ENCODE data around the gene SMTN.
A peak's percentile ranks its signal among the peaks of the same experiment; 100 is the strongest.

Gene SMTN

DNA sequence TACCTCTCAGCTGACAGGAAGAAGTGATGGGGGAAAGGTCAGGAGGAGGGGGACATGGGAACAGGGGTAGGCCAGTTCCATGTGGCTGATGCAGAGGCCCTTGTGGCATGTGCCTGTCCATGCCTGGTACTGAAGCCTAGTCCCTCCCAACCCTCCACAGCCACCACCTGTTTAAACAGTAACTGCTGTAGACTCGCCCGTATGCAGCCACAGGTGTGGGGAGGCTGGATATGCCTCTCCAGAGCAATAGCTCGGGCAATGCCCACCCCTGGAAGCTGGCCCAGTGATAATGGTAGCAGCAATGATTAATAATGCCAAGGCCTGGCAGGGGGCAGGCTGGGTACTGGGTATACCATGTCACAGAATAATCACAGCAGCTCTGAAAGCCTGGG is 2.3 kb downstream of the SMTN start:
- DNase-seq (ENCODE audit: low read depth): no peak
- TF ChIP-seq, protein P1, sequence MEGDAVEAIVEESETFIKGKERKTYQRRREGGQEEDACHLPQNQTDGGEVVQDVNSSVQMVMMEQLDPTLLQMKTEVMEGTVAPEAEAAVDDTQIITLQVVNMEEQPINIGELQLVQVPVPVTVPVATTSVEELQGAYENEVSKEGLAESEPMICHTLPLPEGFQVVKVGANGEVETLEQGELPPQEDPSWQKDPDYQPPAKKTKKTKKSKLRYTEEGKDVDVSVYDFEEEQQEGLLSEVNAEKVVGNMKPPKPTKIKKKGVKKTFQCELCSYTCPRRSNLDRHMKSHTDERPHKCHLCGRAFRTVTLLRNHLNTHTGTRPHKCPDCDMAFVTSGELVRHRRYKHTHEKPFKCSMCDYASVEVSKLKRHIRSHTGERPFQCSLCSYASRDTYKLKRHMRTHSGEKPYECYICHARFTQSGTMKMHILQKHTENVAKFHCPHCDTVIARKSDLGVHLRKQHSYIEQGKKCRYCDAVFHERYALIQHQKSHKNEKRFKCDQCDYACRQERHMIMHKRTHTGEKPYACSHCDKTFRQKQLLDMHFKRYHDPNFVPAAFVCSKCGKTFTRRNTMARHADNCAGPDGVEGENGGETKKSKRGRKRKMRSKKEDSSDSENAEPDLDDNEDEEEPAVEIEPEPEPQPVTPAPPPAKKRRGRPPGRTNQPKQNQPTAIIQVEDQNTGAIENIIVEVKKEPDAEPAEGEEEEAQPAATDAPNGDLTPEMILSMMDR (conservative IDR thresholded peaks at IDR 0.05; ENCODE audit: low read length): no peak
- H3K4me3 ChIP-seq (ENCODE audit: low read length): peak overlapping the region; percentile 91

DNA sequence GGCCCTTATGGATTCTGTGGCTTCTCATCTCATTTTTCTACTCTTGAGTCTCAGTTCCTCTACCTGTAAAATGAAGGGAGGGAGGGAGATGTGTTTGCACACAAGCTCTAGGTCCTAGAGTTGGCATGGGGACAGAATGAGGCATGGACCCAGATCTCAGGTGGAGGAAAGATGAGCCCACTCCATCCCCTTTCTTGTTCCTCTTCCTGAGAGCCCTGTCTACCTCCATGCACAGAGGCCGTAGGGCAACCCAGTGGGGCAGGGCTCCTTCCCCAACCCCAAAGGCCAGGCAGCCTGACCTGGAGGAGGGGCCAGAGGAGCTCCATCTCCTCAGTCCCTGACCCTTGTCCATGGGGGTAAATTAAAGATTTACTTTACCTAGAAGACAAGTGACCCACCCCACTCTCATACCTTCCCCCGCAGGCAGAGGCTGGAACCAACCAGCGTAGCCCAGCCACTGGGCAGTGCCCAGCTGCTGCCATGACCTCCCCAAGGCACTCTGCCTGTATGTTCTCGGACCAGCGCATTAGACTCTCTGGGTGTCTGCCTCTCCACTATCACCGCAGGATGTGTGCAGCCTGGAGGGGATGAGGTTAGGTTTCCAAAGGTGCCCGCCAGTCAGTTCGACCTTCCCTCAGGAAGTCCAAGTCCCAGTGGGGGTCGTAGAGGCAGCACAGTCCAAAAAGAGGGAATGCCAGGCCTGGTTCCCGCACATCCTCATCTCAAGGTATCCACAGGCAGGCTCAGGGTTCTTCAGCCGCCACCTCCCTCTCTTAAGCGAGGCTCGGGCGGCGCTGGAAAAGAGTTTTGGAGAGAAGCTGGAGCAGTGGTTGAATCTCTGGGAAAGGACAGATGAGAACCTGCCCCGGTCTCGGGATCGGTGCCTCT is 3.0 kb downstream of the SMTN start:
- TF ChIP-seq, protein P1 (conservative IDR thresholded peaks at IDR 0.05; ENCODE audit: low read length): no peak
- DNase-seq (ENCODE audit: low read depth): no peak
- H3K4me3 ChIP-seq (ENCODE audit: low read length): peak overlapping the region; percentile 91

DNA sequence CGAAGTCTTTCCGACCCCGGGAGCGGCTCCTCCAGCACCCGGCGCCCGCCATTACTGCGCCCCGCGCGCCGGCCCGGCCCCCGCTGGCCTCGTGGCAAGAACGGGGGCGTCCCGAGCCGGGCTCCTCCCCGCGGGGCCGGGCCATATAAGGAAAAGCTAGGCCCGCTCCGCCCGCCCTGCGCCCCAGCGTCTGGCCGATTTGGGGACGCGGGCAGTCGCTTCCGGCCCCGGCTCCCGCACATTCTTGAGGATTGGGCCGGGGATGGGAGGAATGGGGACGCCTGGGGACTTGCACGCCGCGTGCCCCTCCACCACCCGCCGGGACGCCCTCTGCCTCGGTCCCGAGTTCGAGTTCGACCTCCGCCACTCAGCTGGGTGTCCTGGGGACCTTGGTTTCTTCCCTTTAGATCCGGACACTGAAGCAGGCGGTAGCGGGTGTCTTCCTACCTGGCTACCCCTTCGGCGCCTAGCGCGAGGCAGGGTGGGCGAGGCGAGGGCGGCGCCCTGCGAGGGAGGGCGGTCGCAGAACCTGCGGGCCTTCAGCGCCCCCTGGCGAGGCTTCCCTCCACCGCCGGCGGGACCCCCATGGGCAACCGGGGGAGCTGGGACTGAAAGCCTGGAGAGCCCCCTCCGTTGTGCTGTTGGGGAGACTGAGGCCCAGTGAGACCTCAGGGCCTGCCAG is 3.8 kb downstream of the SMTN start:
- DNase-seq (ENCODE audit: low read depth): peak; percentile 87

DNA sequence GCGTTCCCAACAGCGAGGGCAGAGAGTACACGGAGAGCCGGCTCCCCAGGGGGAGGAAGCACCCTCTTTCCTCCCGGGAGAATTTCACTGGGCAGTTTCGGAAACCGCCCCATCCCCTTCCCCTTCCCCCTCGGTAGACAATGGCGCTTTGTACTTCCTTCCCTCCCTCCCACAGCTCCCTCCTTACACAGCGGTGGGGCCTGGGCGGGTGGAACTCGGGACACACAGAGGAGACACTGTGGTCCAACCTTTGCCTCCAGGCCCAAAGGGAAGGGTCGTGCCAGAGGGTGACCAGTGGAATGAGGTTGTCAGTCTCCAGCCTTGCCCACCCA is 4.3 kb downstream of the SMTN start:
- DNase-seq (ENCODE audit: low read depth): no peak
- peak overlapping the region; percentile 79 for H3K4me3 ChIP-seq (ENCODE audit: low read length)

More for the DNA sequence above, 3.8 kb downstream of the SMTN start:
- TF ChIP-seq, protein P1 (conservative IDR thresholded peaks at IDR 0.05; ENCODE audit: low read length): peak; percentile 63
- H3K4me3 ChIP-seq (ENCODE audit: low read length): peak overlapping the region; percentile 91

DNA sequence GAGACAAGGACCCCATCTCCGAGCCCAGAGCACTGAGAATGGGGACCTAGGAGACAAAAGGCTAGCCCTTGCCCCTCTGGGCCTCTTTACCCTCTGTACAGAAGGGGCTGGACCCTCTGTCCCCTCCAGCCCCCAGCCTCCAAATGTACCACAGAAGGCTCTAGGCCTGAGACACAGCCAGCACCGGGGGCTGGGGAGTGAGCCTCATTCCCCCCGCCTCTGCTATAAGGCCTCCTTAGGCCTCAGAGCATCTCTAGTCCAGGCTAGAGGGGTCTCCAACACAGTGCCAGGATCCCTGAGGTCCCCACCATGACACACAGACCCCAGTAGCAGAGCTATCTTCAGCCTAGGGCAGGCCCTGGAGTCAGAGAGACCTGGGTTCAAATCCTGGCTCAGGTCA is 4.8 kb downstream of the SMTN start:
- DNase-seq (ENCODE audit: low read depth): no peak
- H3K4me3 ChIP-seq (ENCODE audit: low read length): peak overlapping the region; percentile 79
- TF ChIP-seq, protein P1 (conservative IDR thresholded peaks at IDR 0.05; ENCODE audit: low read length): no peak

More for the DNA sequence above, 4.3 kb downstream of the SMTN start:
- TF ChIP-seq, protein P1 (conservative IDR thresholded peaks at IDR 0.05; ENCODE audit: low read length): no peak

DNA sequence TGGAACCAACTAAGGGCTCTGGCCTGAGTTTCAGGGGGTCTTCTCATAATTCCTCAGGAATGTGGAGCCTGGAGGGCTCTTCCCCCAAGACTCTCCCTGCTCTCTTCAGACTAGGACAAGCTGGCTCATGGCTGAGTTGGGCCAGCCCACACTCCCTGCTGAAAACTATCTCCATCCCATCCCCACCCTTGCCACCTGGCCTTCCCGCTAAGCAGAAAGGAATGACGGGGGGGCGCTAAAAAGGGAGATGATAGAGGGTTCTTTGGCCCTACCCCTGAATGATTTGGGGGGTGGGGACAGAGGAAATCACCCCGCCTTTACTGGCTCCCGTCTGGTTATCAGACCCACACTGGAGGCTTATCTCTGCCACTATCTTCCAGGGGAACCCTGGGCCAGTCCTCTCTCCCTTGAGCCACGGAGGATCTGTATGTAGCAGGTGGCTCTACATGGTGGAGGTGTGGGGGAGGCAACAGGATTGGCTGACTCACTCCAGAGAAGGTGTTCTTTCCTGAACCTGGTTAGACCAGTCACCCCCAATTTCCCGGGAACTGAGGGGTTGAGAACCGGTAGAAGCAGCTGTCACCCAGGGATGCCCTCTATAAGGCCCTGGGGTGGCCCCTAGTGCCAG is 5.7 kb downstream of the SMTN start:
- TF ChIP-seq, protein P1 (conservative IDR thresholded peaks at IDR 0.05; ENCODE audit: low read length): no peak

More for the DNA sequence above, 5.7 kb downstream of the SMTN start:
- H3K4me3 ChIP-seq (ENCODE audit: low read length): no peak overlapping the region
- DNase-seq (ENCODE audit: low read depth): no peak
